GM19025 (cell line): ENCODE data around the gene SLC2A13.
"Not testable (repeated sequence)": the region's sequence is repeated elsewhere in the genome, so short reads cannot be mapped to it uniquely, and the experiment has no call there.

ENCODE experiments used
- ATAC-seq: cut with Tn5 transposase; IDR thresholded peaks from one replicate; pipeline ENCODE4 v1.9.1; 2021; ENCODE audit warnings: mild to moderate bottlenecking, low read depth, moderate library complexity; ENCODE audit not compliant: unreplicated experiment

SLC2A13 gene

DNA sequence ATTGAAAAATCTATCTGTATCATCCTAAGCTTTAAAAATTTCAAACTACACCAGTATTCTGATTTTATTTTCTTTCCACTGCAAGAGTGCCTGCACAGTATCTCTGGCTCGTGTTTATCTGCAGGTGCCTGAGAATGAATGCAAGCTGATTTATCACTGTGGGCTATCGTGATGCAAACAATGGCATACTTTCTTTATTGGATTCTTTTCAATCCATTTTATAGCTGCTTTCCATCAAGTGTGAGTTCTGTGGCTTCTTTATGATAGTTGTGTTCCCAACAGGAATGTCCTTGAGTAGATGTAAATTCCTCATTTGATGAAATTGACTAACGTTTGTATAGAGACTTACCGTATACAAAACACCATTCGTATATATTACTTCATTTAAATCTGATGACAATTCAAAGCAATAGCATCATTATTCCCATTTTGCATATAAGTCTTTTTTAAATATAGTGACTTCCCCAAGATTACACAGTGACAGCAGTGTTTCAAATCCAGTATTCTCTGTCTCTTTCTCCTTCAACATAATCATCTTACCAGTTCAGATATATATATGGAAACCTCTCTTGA lies 326.0 kb downstream of the SLC2A13 start:
- no peak for ATAC-seq

- ATAC-seq = no peak
Observed at GRCh38 chr12:39777465-39777864, 328.4 kb downstream of the SLC2A13 start.

DNA sequence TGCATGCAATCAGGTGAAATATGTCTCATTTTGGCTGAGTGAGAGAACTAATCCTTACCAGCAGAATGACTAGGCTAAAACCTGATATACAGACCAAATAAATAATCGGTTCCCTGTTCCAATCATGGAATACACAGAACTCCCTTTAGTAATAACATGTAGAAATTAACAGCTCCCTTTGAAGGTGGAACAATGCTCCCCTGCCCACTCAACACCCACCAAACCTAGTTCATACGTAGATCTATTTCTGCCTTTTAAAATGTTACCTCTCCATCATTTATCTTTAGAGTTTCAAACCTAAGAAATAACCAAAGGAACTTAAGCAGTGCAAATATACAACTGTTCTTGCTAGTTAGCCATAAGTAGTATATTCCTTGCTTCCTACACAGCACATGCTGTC lies 332.6 kb downstream of the SLC2A13 start:
- ATAC-seq = no peak

GRCh38 chr12:39772821-39773259 lies 333.0 kb downstream of the SLC2A13 start:
- ATAC-seq = no peak

GRCh38 chr12:39771456-39771855 lies 334.4 kb downstream of the SLC2A13 start:
- ATAC-seq = no peak

GRCh38 chr12:39764944-39765560 lies 340.8 kb downstream of the SLC2A13 start:
- no peak for ATAC-seq

DNA sequence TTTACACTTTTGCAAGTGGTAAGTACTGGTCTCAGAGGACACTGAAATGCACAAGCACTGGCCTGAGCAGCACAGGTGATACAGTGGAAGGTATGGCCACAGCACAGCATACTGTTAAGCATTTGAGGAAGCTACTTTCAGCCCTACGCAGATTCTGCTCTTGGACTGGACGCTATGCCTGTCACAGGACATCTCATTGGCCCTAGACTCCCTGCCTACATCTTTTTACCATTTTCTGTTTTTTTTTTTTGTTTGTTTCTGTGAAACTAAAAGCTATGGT lies 342.1 kb downstream of the SLC2A13 start:
- ATAC-seq = no peak

DNA sequence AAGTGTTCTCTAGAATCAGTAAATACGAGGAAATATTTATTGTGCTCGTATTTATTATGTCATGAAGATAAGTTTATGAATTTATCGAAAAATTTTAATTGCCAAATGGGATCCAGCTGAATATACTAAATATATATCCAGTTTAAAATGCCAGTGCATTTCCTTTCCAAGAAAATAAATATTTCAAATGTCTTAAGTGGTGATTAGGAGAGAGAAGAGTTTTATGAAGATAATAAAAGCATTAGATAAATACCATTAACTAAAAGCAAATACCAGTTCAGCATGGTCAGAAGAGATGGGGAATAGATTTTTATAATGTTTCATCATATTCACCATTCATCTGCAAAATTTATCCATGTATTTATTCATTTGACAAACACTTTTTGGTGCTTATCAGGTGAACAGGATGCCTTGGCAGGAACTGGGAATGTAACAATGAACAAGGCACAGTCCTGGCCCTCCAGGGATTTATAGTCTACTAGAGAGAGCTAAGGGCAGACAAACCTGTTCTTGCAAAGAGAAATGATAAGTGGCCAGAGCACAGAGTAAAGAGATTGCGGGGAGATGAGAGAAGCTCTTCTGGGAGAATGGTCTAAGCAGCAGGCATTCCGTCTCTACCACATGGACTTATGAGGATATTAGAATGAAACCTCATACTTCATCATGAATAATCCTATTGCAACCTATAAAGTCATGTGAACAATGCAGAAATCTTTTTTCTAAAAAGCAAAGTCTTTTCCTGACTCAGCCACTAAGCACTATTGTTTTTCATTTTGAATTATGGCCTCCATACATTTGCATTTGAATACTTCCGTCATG lies 342.6 kb downstream of the SLC2A13 start:
- ATAC-seq = no peak

DNA sequence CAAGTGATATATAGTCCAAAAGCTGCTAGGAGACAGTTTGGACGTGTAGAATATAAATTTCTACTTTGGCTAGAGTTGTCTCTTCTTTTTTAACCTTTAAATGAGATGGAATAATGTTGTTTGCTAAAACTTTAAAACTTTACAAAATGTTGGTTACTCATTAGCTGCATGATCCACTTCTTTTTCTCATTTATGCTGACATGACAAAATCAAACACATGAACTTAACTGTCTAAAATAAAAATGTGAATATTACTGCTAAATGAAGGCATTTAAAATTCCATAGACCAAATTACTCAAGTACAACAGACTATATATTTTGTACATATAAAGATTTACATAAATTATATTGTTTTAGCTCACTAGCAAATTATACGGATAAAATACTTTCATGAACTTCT lies 350.4 kb downstream of the SLC2A13 start:
- ATAC-seq = no peak

GRCh38 chr12:39752482-39753137 lies 353.3 kb downstream of the SLC2A13 start:
- no peak for ATAC-seq

GRCh38 chr12:39746151-39746550 lies 359.7 kb downstream of the SLC2A13 start:
- ATAC-seq = not testable (repeated sequence)

GRCh38 chr12:39743655-39744054 lies 362.2 kb downstream of the SLC2A13 start:
- ATAC-seq = no peak

DNA sequence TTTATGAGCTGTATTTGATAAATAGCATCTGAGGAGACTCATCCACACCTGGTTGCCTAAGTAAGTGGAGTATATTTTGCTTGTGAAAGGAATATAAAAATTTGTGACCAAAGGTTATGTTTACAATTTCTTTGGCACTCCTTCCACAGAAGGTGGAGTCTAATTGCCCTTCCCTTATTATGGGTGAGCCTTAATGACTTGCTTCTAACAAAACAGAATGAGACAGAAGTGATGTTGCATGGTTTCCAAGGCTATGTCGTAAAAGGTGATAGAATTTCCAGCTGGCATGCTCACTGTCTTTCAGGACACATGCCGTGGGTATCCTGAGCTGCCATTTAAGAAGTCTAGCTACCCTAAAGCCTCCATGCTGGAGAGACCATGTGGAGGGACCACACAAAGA lies 369.5 kb downstream of the SLC2A13 start:
- ATAC-seq = no peak

DNA sequence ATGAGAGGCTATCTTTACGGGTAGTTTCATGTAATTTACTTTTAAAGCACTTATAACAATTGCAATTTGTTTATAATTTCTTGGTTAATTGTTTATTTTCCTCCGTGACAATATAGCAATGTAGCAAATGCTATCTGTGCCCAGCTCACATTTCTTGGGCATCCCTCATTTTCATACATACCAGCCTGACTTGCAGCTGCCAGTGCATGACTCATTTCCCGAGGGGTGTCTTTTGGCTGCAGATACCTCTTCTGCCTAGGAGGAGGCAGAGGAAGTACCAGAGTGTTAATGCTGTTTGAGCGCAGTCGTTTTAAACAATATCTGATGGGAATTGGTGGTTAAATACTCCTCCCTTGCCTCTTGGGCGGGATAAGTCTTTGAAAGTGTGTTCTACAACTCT lies 382.1 kb downstream of the SLC2A13 start:
- ATAC-seq = no peak

DNA sequence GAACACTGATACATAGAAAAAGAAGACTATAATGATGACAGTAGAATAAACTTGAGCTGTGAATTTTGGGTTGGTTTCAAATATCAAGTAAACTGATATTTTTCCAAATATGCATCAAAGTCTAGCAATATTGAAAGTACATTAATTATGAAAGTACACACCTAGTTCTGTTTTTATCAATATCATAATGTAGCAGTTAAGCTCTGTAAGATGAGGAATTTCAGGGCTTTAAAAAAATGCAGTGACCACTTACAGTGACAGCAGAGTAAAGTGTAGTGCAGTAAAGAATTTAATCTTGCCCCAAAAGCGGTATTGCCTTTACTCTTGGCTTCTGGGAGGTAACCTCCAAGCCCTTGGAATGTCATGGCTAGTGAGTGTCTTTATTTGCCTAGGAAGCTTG lies 383.4 kb downstream of the SLC2A13 start:
- ATAC-seq = no peak

GRCh38 chr12:39713552-39713951 lies 392.3 kb downstream of the SLC2A13 start:
- ATAC-seq = no peak

DNA sequence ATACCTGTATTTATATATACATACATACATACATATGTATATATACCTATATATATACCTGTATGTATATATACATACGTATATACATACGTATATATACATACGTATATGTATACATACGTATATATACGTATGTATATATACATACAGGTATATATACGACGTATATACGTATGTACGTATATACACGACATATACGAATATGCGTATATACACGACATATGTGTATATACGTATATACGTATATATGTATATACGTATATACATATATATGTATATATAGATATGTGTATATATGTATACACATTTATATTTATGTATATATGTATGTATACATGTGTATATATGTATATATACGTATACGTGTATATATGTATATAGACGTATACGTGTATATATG lies 393.5 kb downstream of the SLC2A13 start:
- ATAC-seq = no peak
